ENCODE data around the gene RBMS3. TPM values are rescaled to one million over a fixed set of nuclear protein-coding genes. Genes with fewer than 3 reads are reported as not detected.

RBMS3 gene
- total RNA-seq, 1 experiment from 2014 or later = 7.4 TPM

- Mint-ChIP-seq H3K9me3 (ENCODE audit: unreplicated experiment) (no peaks in the 10 kb centered on the region), H3K27me3 (ENCODE audit: insufficient read depth, unreplicated experiment) (no peaks in the 10 kb centered on the region), H3K4me3 (ENCODE audit: unreplicated experiment) (no peak overlapping the region), H3K4me1 (ENCODE audit: low read depth, unreplicated experiment) (no peaks in the 10 kb centered on the region), H3K36me3 (ENCODE audit: insufficient read depth, unreplicated experiment) (no peaks in the 10 kb centered on the region), H3K27ac (ENCODE audit: unreplicated experiment) (no peak overlapping the region)
- no peak for DNase-seq
- ChIA-PET CTCF (no interaction called here), POLR2A (no interaction called here)
- Histone ChIP-seq H3K27me3 (replicated peaks; ENCODE audit: control insufficient read depth, insufficient read depth, low read length) (no peaks in the 10 kb centered on the region), H3K4me3 (ENCODE audit: low read depth, low read length) (no peak overlapping the region), H3K4me1 (no peaks in the 10 kb centered on the region), H3K9me3 (no peaks in the 10 kb centered on the region), H3K36me3 (ENCODE audit: control insufficient read depth, insufficient read depth, low read length) (no peaks in the 10 kb centered on the region)
- intact Hi-C loops (cut with micrococcal nuclease; ENCODE audit: unreplicated experiment) = no loop called here
- TF ChIP-seq CTCF (IDR thresholded peaks at IDR 0.05; ENCODE audit: insufficient read depth in 1 of 2, low read depth in 1 of 2, low read length in 1 of 2, severe bottlenecking in 1 of 2, unreplicated experiment in 1 of 2) = no peak
- BruUV-seq (replicated peaks) = no TSS peak
Measured at GRCh38 chr3:29653680-29654079, 372.8 kb downstream of the RBMS3 start.

- intact Hi-C loops (cut with micrococcal nuclease; ENCODE audit: unreplicated experiment) = no loop called here
- CTCF ChIA-PET = no interaction called here
- Histone ChIP-seq H3K9me3 (no peaks in the 10 kb centered on the region), H3K4me3 (ENCODE audit: low read depth, low read length) (no peak overlapping the region), H3K4me1 (no peaks in the 10 kb centered on the region), H3K27me3 (replicated peaks; ENCODE audit: control insufficient read depth, insufficient read depth, low read length) (no peaks in the 10 kb centered on the region), H3K36me3 (ENCODE audit: control insufficient read depth, insufficient read depth, low read length) (no peaks in the 10 kb centered on the region)
- no peak for DNase-seq
- POLR2A ChIA-PET = no interaction called here
- no peak overlapping the region for H3K27ac Mint-ChIP-seq (ENCODE audit: unreplicated experiment)
- H3K36me3 Mint-ChIP-seq (ENCODE audit: insufficient read depth, unreplicated experiment) = no peaks in the 10 kb centered on the region
- H3K9me3 Mint-ChIP-seq (ENCODE audit: unreplicated experiment) = no peaks in the 10 kb centered on the region
- no peak for TF ChIP-seq CTCF (IDR thresholded peaks at IDR 0.05; ENCODE audit: insufficient read depth in 1 of 2, low read depth in 1 of 2, low read length in 1 of 2, severe bottlenecking in 1 of 2, unreplicated experiment in 1 of 2)
- H3K4me1 Mint-ChIP-seq (ENCODE audit: low read depth, unreplicated experiment) = no peaks in the 10 kb centered on the region
- no peaks in the 10 kb centered on the region for H3K27me3 Mint-ChIP-seq (ENCODE audit: insufficient read depth, unreplicated experiment)
- H3K4me3 Mint-ChIP-seq (ENCODE audit: unreplicated experiment) = no peak overlapping the region
- no TSS peak for BruUV-seq (replicated peaks)
Measured at GRCh38 chr3:29655015-29655747, 374.3 kb downstream of the RBMS3 start.

GRCh38 chr3:29665688-29666087 is 384.8 kb downstream of the RBMS3 start:
- CTCF ChIA-PET = no interaction called here
- H3K4me1 Mint-ChIP-seq (ENCODE audit: low read depth, unreplicated experiment) = no peaks in the 10 kb centered on the region
- intact Hi-C loops (cut with micrococcal nuclease; ENCODE audit: unreplicated experiment) = no loop called here

More at GRCh38 chr3:29665688-29666087, 384.8 kb downstream of the RBMS3 start:
- Mint-ChIP-seq H3K27me3 (ENCODE audit: insufficient read depth, unreplicated experiment) (no peaks in the 10 kb centered on the region), H3K36me3 (ENCODE audit: insufficient read depth, unreplicated experiment) (no peaks in the 10 kb centered on the region), H3K4me3 (ENCODE audit: unreplicated experiment) (no peak overlapping the region), H3K27ac (ENCODE audit: unreplicated experiment) (no peak overlapping the region), H3K9me3 (ENCODE audit: unreplicated experiment) (no peaks in the 10 kb centered on the region)
- Histone ChIP-seq H3K4me1 (no peaks in the 10 kb centered on the region; the same call in 1 of the 2 replicates), H3K9me3 (no peaks in the 10 kb centered on the region), H3K4me3 (ENCODE audit: low read depth, low read length) (no peak overlapping the region), H3K36me3 (ENCODE audit: control insufficient read depth, insufficient read depth, low read length) (no peaks in the 10 kb centered on the region), H3K27me3 (replicated peaks; ENCODE audit: control insufficient read depth, insufficient read depth, low read length) (no peaks in the 10 kb centered on the region)
- POLR2A ChIA-PET = no interaction called here
- no TSS peak for BruUV-seq (replicated peaks)
- TF ChIP-seq CTCF (IDR thresholded peaks at IDR 0.05; ENCODE audit: insufficient read depth in 1 of 2, low read depth in 1 of 2, low read length in 1 of 2, severe bottlenecking in 1 of 2, unreplicated experiment in 1 of 2) = no peak
- no peak for DNase-seq

Data from Caco-2 (cell line).